Fibroblast of lung (primary cell): ENCODE measurements around the gene C6orf47. TPM values are rescaled to one million over a fixed set of nuclear protein-coding genes. Genes with fewer than 3 reads are reported as not detected.

ENCODE experiments used
- DNase-seq, 2 donors: peaks; one replicate each; pipeline versions ENCODE4 v3.0.0 to v3.0.0-alpha.2; 2010; ENCODE audit warnings: low read depth in 2 of 2
- H2AFZ ChIP-seq: 2 replicates; pipeline ENCODE4 v1.5.1; 2012; ENCODE audit warnings: low read length, control low read depth, inconsistent platforms
- H3K27ac ChIP-seq: 2 replicates; pipeline ENCODE4 v1.5.1; 2011; ENCODE audit warnings: low read length, control low read depth; ENCODE audit not compliant: insufficient read depth
- H3K27me3 ChIP-seq: 2 replicates; pipeline ENCODE4 v1.5.1; 2011; ENCODE audit warnings: mild to moderate bottlenecking, low read length; ENCODE audit not compliant: control insufficient read depth, insufficient read depth
- H3K36me3 ChIP-seq: 2 replicates; pipeline ENCODE4 v1.5.1; 2011; ENCODE audit warnings: low read length; ENCODE audit not compliant: control insufficient read depth, insufficient read depth
- H3K4me1 ChIP-seq: 2 replicates; pipeline ENCODE4 v1.5.1; 2011; ENCODE audit warnings: low read length; ENCODE audit not compliant: control insufficient read depth, insufficient read depth; ENCODE audit errors: extremely low read depth
- H3K4me2 ChIP-seq: 2 replicates; pipeline ENCODE4 v1.5.1; 2011; ENCODE audit warnings: low read length, control low read depth; ENCODE audit not compliant: insufficient read depth; ENCODE audit errors: extremely low read depth
- H3K4me3 ChIP-seq, 4 experiments: fragments of 200-600 bp in 1 of 4; sonication (generic) in 1 of 4; replicated peaks in 1 of 4; 2 replicates each; pipeline ENCODE4 v1.5.1; 2011 to 2016; ENCODE audit warnings: low read length in 4 of 4, low read depth in 3 of 4, mild to moderate bottlenecking in 3 of 4, control low read depth in 2 of 4, inconsistent platforms in 1 of 4, mixed read lengths in 1 of 4; ENCODE audit not compliant: insufficient read depth in 1 of 4; ENCODE audit errors: control extremely low read depth in 1 of 4
- H3K79me2 ChIP-seq: 2 replicates; pipeline ENCODE4 v1.5.1; 2012; ENCODE audit warnings: mild to moderate bottlenecking, low read length, inconsistent platforms; ENCODE audit not compliant: control insufficient read depth, insufficient read depth
- H3K9ac ChIP-seq: 2 replicates; pipeline ENCODE4 v1.5.1; 2011; ENCODE audit warnings: mild to moderate bottlenecking, low read length, control low read depth; ENCODE audit not compliant: insufficient read depth
- H3K9me3 ChIP-seq: 2 replicates; pipeline ENCODE4 v1.5.1; 2012; ENCODE audit warnings: low read depth, low read length; ENCODE audit not compliant: control insufficient read depth, insufficient read depth
- H4K20me1 ChIP-seq: 2 replicates; pipeline ENCODE4 v1.5.1; 2011; ENCODE audit warnings: low read length; ENCODE audit not compliant: control insufficient read depth, insufficient read depth; ENCODE audit errors: extremely low read depth
- EZH2 ChIP-seq: IDR thresholded peaks from 2 replicates; pipeline ENCODE4 v1.5.1; 2012; ENCODE audit warnings: low read length, control low read depth, mild to moderate bottlenecking; ENCODE audit errors: missing control alignments
- polyA plus RNA-seq, 2 donors: library from polyadenylated mRNA; depleted of rRNA in 1 of 2; stranded (reverse) in 1 of 2; unstranded in 1 of 2; fragments of >200 nt; gene quantifications; 2 replicates each; pipeline ENCODE4 v1.2.1, GENCODE V29; 2011 to 2012; ENCODE audit warnings: missing spikeins in 1 of 2
- total RNA-seq: library from RNA; depleted of rRNA; stranded (reverse); fragments of >200 nt; gene quantifications from 2 replicates; pipeline ENCODE4 v1.2.1, GENCODE V29; 2014
- TF ChIP-seq, protein P1 (sequence below), 2 donors: IDR thresholded peaks in 1 of 2; conservative IDR thresholded peaks in 1 of 2; 1 replicate in 1 of 2; 2 replicates in 1 of 2; pipeline ENCODE4 v1.5.1; 2011 to 2012; ENCODE audit warnings: low read length in 2 of 2, control low read depth in 1 of 2, inconsistent platforms in 1 of 2, low read depth in 1 of 2, mild to moderate bottlenecking in 1 of 2

C6orf47 gene
- total and polyA plus RNA-seq, 2 donors (not counting 1 experiment from before 2014, with no cell fraction given), result 7.9 to 20.6 TPM

DNA sequence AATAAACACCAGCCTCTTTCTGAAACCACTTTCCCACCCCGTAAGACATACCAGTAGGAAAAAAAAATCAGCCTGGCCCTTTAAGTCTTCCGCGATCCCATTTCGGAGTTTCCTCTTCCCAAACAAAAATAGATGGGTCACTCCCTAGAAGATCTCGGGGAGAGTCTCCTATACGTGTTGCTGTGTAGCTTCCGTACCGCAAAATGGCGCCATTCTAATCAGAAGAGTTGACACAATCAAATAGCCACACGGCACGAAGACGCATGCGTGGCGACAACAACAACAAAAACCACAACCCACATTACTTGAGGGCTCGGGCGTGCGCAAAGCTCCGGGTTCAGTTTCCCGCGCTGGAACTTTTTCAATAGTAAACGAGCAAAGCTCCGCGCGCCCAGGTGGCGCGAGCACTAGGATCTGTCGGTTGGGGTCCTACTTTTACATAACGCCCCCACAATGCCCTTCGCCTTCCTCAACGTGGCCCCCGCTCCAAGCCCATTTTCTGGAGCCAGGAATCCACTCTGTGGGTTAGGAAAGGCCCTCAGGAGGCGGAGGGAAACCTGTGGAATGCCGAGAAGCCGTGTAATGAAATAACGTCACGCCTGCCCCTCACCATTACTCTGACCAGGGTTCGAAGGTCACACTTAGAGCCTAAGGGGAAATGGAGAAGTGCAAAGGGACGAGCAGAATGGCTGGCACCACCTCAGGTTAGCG, 4.4 kb upstream of the C6orf47 start, which contains the start of gene GPANK1:
GPANK1 (minus strand) TSS at position 208 of the 711 bp plus-strand sequence. CDS start 519 bp downstream, outside the sequence.
- peak; percentile 91 to 97 for DNase-seq
- Histone ChIP-seq H3K4me2 (peak within 1 kb of the TSS; percentile 95), H3K9me3 (no peaks in the 10 kb centered on the region), H3K27me3 (no peaks in the 10 kb centered on the region), H3K9ac (peak within 1 kb of the TSS; percentile 94), H3K4me3 (peak within 1 kb of the TSS; percentile 82 to 94 (median 86)), H2AFZ (peak within 1 kb of the TSS; percentile 60), H4K20me1 (no peaks in the 10 kb centered on the region), H3K4me1 (peaks cover 20% of the 10 kb centered on the region), H3K27ac (peak within 1 kb of the TSS; percentile 87), H3K79me2 (peaks cover 51% of the 10 kb centered on the region), H3K36me3 (peaks cover 18% of the 10 kb centered on the region)
- TF ChIP-seq, protein P1, sequence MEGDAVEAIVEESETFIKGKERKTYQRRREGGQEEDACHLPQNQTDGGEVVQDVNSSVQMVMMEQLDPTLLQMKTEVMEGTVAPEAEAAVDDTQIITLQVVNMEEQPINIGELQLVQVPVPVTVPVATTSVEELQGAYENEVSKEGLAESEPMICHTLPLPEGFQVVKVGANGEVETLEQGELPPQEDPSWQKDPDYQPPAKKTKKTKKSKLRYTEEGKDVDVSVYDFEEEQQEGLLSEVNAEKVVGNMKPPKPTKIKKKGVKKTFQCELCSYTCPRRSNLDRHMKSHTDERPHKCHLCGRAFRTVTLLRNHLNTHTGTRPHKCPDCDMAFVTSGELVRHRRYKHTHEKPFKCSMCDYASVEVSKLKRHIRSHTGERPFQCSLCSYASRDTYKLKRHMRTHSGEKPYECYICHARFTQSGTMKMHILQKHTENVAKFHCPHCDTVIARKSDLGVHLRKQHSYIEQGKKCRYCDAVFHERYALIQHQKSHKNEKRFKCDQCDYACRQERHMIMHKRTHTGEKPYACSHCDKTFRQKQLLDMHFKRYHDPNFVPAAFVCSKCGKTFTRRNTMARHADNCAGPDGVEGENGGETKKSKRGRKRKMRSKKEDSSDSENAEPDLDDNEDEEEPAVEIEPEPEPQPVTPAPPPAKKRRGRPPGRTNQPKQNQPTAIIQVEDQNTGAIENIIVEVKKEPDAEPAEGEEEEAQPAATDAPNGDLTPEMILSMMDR (conservative IDR thresholded peaks at IDR 0.05 in 1 of 2, IDR thresholded peaks at IDR 0.05 in 1 of 2; ENCODE audit: low read depth in 1 of 2, low read length in 2 of 2), result no peak

GRCh38 chr6:31663961-31664789, 3.6 kb upstream of the C6orf47 start:
- TF ChIP-seq EZH2, result no peak
- TF ChIP-seq, protein P1 (conservative IDR thresholded peaks at IDR 0.05 in 1 of 2, IDR thresholded peaks at IDR 0.05 in 1 of 2; ENCODE audit: low read depth in 1 of 2, low read length in 2 of 2), result no peak
- Histone ChIP-seq H2AFZ (no peak overlapping the region), H3K27me3 (no peaks in the 10 kb centered on the region), H3K4me1 (peaks cover 20% of the 10 kb centered on the region), H3K4me3 (peak overlapping the region; percentile 82 to 94 (median 86)), H3K27ac (peak overlapping the region; percentile 87), H3K79me2 (peaks cover 56% of the 10 kb centered on the region), H3K4me2 (peak overlapping the region; percentile 95), H3K36me3 (peaks cover 12% of the 10 kb centered on the region), H3K9me3 (no peaks in the 10 kb centered on the region), H3K9ac (peak overlapping the region; percentile 51), H4K20me1 (no peaks in the 10 kb centered on the region)
- peak; percentile 75 to 83 for DNase-seq
